NCI-H2196 treated with DMSO at 0.1 percent for 48 hours (cell line): Measurements from ENCODE around the gene ZDHHC14.

Experiments
- DNase-seq: peaks from one replicate; lab custom pipeline; 2025; ENCODE audit not compliant: unreplicated experiment; lab: John Stamatoyannopoulos, UW

The ZDHHC14 gene

GRCh38 chr6:157659536-157660271, 278.7 kb downstream of the ZDHHC14 start:
- DNase-seq, result no peak

DNA sequence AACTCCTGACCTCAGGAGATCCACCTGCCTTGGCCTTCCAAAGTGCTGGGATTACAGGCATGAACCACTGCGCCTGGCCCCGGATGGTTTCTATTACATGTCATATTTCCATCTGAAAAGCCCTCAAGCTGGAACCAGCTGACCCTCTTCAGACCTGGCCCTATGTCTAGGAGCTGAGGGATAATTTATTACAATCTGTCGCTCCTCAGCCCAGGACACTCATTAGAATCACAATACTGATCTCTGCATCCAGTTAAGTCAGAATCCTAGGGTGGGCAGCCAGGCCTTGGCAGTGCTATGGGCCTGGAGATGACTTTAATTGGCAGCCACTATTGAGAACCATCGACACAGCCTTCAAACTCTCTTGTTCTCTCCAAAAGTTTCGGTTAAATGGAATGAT, 279.4 kb downstream of the ZDHHC14 start:
- DNase-seq, result no peak

DNA sequence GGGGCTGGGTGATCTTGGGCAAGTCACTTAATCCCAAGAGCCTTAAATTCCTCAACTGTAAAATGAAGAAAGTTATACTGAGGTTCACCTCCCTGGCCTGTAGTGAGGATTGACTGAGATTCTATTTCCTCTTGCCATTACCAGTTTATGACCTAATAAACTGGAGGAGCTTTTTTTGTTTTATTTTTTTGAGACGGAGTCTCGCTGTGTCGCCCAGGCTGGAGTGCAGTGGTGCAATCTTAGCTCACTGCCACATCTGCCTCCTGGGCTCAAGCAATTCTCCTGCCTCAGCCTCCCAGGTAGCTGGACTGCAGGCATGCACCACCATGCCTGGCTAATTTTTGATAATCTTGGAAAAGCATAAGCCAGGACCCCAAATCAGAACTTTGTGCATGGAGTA, 280.7 kb downstream of the ZDHHC14 start:
- no peak for DNase-seq

DNA sequence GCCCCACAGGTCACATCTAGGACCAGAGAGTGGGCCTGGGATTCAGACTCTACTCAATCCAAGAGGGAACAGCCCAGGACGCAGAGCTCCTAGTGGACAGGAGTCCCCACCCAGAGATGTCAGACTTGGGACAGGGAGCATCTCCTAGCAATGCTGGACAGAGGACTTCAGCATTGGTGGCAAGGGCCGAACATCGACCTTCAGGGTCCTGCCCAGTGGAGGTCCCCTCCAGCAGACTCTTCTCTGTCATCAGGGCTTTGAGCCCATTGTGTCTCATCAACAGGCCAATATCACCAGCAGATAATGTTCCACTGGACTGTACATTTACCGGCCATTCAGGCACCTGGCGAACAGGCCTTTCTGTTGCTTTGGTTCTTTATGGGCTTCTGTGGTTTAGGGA, 282.3 kb downstream of the ZDHHC14 start:
- DNase-seq, result no peak

- DNase-seq, result no peak
Measured at GRCh38 chr6:157665180-157665579, 284.2 kb downstream of the ZDHHC14 start.

- no peak for DNase-seq
Measured at GRCh38 chr6:157666729-157667128, 285.7 kb downstream of the ZDHHC14 start.

- no peak for DNase-seq
Measured at GRCh38 chr6:157667211-157668008, 286.4 kb downstream of the ZDHHC14 start.

- no peak for DNase-seq
Measured at GRCh38 chr6:157668009-157668401, 287.0 kb downstream of the ZDHHC14 start.

DNA sequence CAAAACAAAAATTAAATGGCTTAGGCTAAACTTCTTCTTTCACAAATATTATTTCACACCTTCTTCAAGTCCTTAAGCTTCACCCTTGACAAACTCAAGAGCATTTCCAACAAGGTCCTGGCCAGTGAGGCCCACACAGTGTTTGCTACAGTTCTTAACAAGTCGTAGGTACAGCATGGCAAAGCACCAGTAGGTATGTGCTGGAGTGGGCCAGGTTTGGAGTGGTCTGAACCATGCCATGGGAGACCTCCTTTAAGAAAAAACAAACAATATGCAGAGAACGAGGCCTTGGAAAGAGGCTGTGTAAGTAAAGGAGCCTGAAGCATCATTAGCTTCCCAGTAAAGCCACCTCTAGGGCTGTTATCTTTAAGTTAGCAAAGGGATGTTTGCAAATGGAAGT, 287.7 kb downstream of the ZDHHC14 start:
- no peak for DNase-seq

GRCh38 chr6:157669323-157669722, 288.3 kb downstream of the ZDHHC14 start:
- DNase-seq, result no peak

- DNase-seq, result no peak
Measured at GRCh38 chr6:157669747-157670216, 288.8 kb downstream of the ZDHHC14 start.

GRCh38 chr6:157670466-157671186, 289.6 kb downstream of the ZDHHC14 start:
- DNase-seq, result no peak

DNA sequence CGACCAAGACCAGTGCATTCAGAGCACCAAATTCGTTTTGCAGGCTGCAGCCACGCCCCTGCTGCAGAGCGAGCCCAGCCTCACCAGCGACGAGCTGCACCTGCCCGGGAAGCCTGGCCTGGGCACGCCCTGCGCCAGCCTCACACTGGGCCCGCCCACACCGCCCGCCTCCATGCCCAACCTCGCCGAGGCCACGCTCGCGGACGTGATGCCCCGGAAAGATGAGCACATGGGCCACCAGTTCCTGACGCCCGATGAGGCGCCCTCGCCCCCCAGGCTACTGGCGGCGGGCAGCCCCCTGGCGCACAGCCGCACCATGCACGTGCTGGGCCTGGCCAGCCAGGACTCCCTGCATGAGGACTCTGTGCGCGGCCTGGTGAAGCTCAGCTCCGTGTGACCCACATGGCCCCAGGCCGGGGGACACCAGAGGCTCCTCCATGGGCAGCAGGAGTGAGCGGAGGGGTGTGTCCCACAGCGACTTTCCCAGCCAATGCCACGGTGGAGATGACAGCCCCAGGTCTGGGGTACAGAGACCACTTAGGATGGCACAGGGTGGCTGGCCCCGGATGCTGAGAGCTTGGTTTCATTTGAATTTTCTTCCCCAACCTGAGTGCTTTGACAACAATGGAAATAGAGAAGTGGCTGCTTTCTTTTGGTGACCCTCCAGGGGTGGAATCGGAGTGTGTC, 291.9 kb downstream of the ZDHHC14 start:
- DNase-seq, result no peak

DNA sequence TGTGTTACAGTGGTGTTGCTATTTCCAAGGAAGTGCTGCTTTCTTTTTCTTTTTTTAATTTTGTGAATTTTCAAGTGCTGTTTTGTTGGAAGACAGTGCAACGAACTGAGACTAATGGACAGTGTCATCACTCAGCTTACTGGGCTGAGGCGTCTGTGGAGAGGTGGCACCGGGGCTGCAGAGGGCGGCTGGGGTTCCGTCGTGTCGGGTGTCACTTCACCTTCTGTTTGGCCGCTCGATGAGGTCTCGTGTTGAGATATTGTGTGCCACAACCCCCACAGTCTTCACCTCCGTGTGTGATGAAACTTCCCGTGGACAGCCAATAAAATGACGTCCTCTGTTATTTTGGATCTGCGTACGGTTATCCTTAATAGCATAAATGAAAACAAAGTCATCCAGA, 292.6 kb downstream of the ZDHHC14 start:
- DNase-seq, result no peak

DNA sequence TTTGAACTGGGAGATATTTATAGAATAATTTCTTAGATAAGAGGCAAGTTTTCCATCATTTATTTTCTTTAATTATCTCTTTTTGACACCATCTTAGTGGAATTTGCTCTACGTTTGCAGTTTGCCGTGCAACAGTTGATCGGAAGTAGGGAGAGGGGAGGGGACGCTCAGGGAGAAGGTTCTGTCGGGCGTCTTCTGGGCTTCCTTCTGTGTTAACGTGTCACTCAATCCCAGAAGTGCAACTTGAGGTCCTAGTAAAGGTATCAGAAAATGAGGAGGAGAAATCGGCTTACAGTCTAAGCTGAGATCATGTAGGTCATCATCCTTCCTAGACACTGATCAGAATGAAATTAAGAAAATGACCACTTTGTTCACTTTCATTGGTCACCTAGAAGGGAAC, 293.1 kb downstream of the ZDHHC14 start:
- no peak for DNase-seq

GRCh38 chr6:157675831-157676230, 294.8 kb downstream of the ZDHHC14 start:
- DNase-seq, result no peak

GRCh38 chr6:157676241-157676640, 295.3 kb downstream of the ZDHHC14 start:
- DNase-seq, result no peak

GRCh38 chr6:157677235-157677634, 296.2 kb downstream of the ZDHHC14 start:
- no peak for DNase-seq

DNA sequence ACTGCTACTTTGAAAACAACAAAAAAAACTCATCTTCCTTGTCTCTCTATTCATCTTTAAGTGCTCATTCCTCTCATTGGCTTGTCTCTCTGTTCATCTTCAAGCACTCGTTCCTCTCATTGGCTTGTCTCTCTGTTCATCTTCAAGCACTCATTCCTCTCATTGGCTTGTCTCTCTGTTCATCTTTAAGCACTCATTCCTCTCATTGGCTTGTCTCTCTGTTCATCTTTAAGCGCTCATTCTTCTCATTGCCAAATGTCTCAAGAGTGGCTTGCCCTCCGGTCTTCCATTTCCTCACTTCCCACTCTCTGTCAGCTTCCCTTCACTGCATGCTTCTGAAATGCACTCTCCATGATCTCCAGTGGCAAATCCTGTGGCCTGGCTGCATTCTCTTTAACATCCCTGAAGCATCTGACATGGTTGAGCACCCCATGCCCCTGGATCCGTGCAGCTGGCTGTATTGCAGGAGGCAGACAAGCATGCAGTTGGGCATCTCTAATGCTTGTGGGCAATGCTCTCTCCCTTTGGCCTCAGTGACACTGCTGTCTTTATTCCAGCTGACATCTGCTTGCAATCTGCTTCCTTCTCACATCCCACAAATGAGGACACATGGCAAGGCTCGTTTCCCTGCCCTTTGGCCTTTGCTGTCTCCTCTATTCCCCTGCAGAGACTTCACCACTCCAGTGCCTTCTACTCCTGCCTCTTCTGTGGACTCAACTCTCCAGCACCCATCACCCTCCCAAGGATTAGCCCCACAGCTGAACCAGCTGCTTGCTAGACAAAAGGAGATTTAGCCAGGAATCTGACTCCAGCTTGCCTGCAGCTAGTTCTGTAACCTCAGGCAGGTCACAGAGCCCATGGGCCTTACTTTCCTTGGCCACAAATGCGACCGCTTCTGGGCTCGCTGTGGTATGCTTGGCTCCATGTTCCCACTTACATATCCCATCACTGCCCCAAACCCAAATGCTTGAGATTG, 298.9 kb downstream of the ZDHHC14 start:
- DNase-seq, result no peak
